PC-3 (cell line): ENCODE data around the gene MACROD2. TPM values are rescaled to one million over a fixed set of nuclear protein-coding genes. Genes with fewer than 3 reads are reported as not detected.
"Not testable (repeated sequence)": the region's sequence is repeated elsewhere in the genome, so short reads cannot be mapped to it uniquely, and the experiment has no call there.

Experiments
- ATAC-seq: fragments of 200-7000 bp; cut with Tn5 transposase; 2 replicates; pipeline ENCODE4 v1.9.1; 2020; ENCODE audit warnings: mild to moderate bottlenecking, moderate library complexity
- BruUV-seq: library from RNA; stranded (reverse); fragments of 400-500 nt; replicated peaks from 2 replicates; lab custom pipeline; 2021; lab: Mats Ljungman, UMichigan
- CTCF ChIA-PET: fragments of 300-600 bp; sonication (Branson Sonifier 250); formaldehyde crosslinking; loops from one replicate; lab custom pipeline; 2022; ENCODE audit warnings: antibody characterized with exemption; lab: Charles Lee
- POLR2A ChIA-PET: fragments of 300-600 bp; sonication (Branson Sonifier 250); formaldehyde crosslinking; loops from one replicate; lab custom pipeline; 2022; ENCODE audit warnings: antibody characterized with exemption; ENCODE audit not compliant: unreplicated experiment; lab: Charles Lee
- DNase-seq: peaks from one replicate; pipeline ENCODE4 v3.0.0-alpha.2; 2015
- H2AFZ ChIP-seq: fragments of 300-600 bp; sonication (generic); 2 replicates; pipeline ENCODE4 v1.6.0; 2016; ENCODE audit warnings: antibody characterized with exemption, low read length
- H3F3A ChIP-seq: fragments of 300-600 bp; sonication (generic); one replicate; pipeline ENCODE4 v1.6.0; 2017; ENCODE audit warnings: antibody characterized with exemption, low read length, control low read depth, mild to moderate bottlenecking; ENCODE audit not compliant: unreplicated experiment
- H3K27ac ChIP-seq: fragments of 300-600 bp; sonication (generic); 2 replicates; pipeline ENCODE4 v1.5.1; 2016; ENCODE audit warnings: mild to moderate bottlenecking, low read length
- H3K27me3 ChIP-seq: fragments of 300-600 bp; sonication (generic); 2 replicates; pipeline ENCODE4 v1.6.1; 2016; ENCODE audit warnings: low read length, mixed read lengths
- H3K36me3 ChIP-seq: fragments of 300-600 bp; sonication (generic); 2 replicates; pipeline ENCODE4 v1.6.1; 2016; ENCODE audit warnings: low read depth, mixed run types, low read length, mixed read lengths
- H3K4me1 ChIP-seq: fragments of 300-600 bp; sonication (generic); 2 replicates; pipeline ENCODE4 v1.5.1; 2016; ENCODE audit warnings: low read length; ENCODE audit not compliant: insufficient read depth
- H3K4me2 ChIP-seq: fragments of 300-600 bp; sonication (generic); 2 replicates; pipeline ENCODE4 v1.6.0; 2016; ENCODE audit warnings: low read length
- H3K4me3 ChIP-seq: fragments of 300-600 bp; sonication (generic); 2 replicates; pipeline ENCODE4 v1.5.1; 2016; ENCODE audit warnings: mild to moderate bottlenecking, low read length, mixed read lengths
- H3K79me2 ChIP-seq: fragments of 300-600 bp; sonication (generic); 2 replicates; pipeline ENCODE4 v1.6.1; 2017; ENCODE audit warnings: low read length, mixed read lengths
- H3K9ac ChIP-seq: fragments of 300-600 bp; sonication (generic); 2 replicates; pipeline ENCODE4 v1.6.0; 2016; ENCODE audit warnings: mild to moderate bottlenecking, low read length
- H3K9me2 ChIP-seq: fragments of 300-600 bp; sonication (generic); replicated peaks from 2 replicates; pipeline ENCODE4 v1.6.1; 2016; ENCODE audit warnings: mixed run types, low read length, mixed read lengths
- H3K9me3 ChIP-seq: fragments of 300-600 bp; sonication (generic); 2 replicates; pipeline ENCODE4 v1.6.1; 2016; ENCODE audit warnings: low read length, mixed read lengths
- H4K20me1 ChIP-seq: fragments of 300-600 bp; sonication (generic); 2 replicates; pipeline ENCODE4 v1.6.1; 2016; ENCODE audit warnings: low read length, mixed read lengths
- EZH2 ChIP-seq: fragments of 300-600 bp; sonication (generic); IDR thresholded peaks from one replicate; pipeline ENCODE4 v1.6.1; 2017; ENCODE audit warnings: antibody characterized with exemption, mild to moderate bottlenecking, low read length; ENCODE audit not compliant: unreplicated experiment
- EZH2phosphoT487 ChIP-seq: fragments of 300-600 bp; sonication (generic); IDR thresholded peaks from 2 replicates; pipeline ENCODE4 v1.6.1; 2018; ENCODE audit warnings: mild to moderate bottlenecking, antibody characterized with exemption, low read length, borderline replicate concordance
- intact Hi-C: fragments of 100-400 bp; cut with micrococcal nuclease; formaldehyde crosslinking; loops from 2 replicates; pipeline ENCODE4 v1.9.0; 2023
- total RNA-seq: library from RNA; depleted of rRNA; stranded (reverse); fragments of >200 nt; gene quantifications from 2 replicates; pipeline ENCODE4 v1.2.3, GENCODE V29; 2014
- TF ChIP-seq, protein P1 (sequence below): fragments of 300-600 bp; sonication (generic); conservative IDR thresholded peaks from 2 replicates; pipeline ENCODE4 v1.5.1; 2017; ENCODE audit warnings: antibody characterized with exemption, low read depth, mild to moderate bottlenecking, low read length

MACROD2 gene
- total RNA-seq, 1 experiment from 2014 or later: 3.1 TPM

DNA sequence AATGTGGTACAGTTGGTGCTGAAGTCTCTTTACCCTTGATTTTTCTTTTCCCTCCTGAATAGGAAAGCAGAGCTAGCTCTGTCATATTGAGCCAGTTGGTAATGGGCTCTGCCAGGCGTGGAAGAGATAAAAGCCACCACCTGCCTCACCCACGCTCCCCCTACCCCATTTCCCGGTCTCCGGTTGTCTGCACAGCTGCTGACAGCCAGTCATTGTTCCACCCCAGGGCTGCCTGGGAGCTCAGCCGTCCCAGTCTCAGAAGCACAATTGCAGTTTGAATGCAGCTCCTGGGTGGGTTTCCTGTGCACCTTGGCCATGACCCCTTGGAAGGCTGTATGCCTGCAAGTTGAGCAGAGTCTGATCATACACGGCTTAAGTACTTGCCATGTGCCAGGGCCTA is 1017.2 kb downstream of the MACROD2 start:
- H4K20me1 ChIP-seq: no peaks in the 10 kb centered on the region
- no peak for TF ChIP-seq EZH2phosphoT487
- TF ChIP-seq, protein P1, sequence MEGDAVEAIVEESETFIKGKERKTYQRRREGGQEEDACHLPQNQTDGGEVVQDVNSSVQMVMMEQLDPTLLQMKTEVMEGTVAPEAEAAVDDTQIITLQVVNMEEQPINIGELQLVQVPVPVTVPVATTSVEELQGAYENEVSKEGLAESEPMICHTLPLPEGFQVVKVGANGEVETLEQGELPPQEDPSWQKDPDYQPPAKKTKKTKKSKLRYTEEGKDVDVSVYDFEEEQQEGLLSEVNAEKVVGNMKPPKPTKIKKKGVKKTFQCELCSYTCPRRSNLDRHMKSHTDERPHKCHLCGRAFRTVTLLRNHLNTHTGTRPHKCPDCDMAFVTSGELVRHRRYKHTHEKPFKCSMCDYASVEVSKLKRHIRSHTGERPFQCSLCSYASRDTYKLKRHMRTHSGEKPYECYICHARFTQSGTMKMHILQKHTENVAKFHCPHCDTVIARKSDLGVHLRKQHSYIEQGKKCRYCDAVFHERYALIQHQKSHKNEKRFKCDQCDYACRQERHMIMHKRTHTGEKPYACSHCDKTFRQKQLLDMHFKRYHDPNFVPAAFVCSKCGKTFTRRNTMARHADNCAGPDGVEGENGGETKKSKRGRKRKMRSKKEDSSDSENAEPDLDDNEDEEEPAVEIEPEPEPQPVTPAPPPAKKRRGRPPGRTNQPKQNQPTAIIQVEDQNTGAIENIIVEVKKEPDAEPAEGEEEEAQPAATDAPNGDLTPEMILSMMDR: no peak
- no peak for TF ChIP-seq EZH2
- no peak for DNase-seq
- no peak for ATAC-seq
- H3K9me2 ChIP-seq: no peaks in the 10 kb centered on the region
- H3K36me3 ChIP-seq: no peaks in the 10 kb centered on the region
- ChIA-PET CTCF (interaction anchor here (0.8 kb wide), 1 partner anchor 676 kb away, joined by 3 read pairs; no protein-coding TSS in a partner anchor), POLR2A (interaction anchor here (0.5 kb wide), 1 partner anchor 25 kb away, joined by 8 read pairs; no protein-coding TSS in a partner anchor)
- H3K4me2 ChIP-seq: no peak overlapping the region
- BruUV-seq: no TSS peak
- no peaks in the 10 kb centered on the region for H3K27me3 ChIP-seq
- H3K9ac ChIP-seq: no peak overlapping the region
- H3K4me3 ChIP-seq: no peak overlapping the region
- H3K9me3 ChIP-seq: no peaks in the 10 kb centered on the region
- intact Hi-C loops: no loop called here
- no peak overlapping the region for H3K27ac ChIP-seq
- H3K79me2 ChIP-seq: no peaks in the 10 kb centered on the region
- H3K4me1 ChIP-seq: no peaks in the 10 kb centered on the region
- no peak overlapping the region for H2AFZ ChIP-seq
- H3F3A ChIP-seq: no peaks in the 10 kb centered on the region

DNA sequence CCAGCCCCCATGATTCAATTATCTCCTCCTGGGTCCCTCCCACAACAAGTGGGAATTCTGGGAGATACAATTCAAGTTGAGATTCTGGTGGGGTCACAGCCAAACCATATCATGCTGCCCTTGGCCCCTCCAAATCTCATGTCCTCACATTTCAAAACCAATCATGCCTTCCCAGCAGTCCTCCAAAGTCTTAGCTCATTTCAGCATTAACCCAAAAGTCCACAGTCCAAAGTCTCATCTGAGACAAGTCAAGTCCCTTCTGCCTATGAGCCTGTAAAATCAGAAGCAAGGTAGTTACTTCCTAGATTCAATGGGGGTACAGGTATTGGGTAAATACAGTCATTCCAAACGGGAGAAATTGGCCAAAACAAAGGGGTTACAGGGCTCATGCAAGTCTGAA is 1021.6 kb downstream of the MACROD2 start:
- DNase-seq, ATAC-seq, H3K27me3 ChIP-seq, H3K27ac ChIP-seq, BruUV-seq, H3K4me3 ChIP-seq, intact Hi-C loops, H3K9me3 ChIP-seq, H2AFZ ChIP-seq, H3K36me3 ChIP-seq, H3K79me2 ChIP-seq, H3F3A ChIP-seq, H3K9ac ChIP-seq, H4K20me1 ChIP-seq, H3K4me1 ChIP-seq, POLR2A ChIA-PET, H3K4me2 ChIP-seq, CTCF ChIA-PET, H3K9me2 ChIP-seq: not testable (repeated sequence)

DNA sequence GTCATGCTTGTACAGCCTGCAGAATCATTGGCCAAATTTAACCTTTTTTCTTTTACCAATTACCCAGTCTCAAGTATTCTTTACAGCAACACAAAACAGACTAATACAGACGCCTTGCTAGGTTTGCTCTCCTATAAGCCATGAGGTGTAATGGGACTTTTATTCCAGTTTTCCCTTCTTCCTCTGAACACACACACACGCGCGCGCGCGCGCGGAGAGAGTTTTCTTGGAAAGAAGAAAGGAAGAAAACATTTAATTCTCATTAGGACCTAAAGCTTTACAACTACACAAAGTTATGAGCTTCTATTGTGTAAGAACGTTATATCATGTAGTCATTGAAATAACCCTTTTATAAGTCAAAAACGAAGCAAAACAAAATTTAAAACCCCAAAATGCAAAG is 1023.6 kb downstream of the MACROD2 start:
- Histone ChIP-seq H3K4me1 (no peaks in the 10 kb centered on the region), H4K20me1 (no peaks in the 10 kb centered on the region), H3K9me2 (no peaks in the 10 kb centered on the region), H3K27ac (no peak overlapping the region), H3K9me3 (no peaks in the 10 kb centered on the region), H3K36me3 (no peaks in the 10 kb centered on the region), H3K79me2 (no peaks in the 10 kb centered on the region), H3K9ac (no peak overlapping the region), H3K4me3 (no peak overlapping the region), H3F3A (no peaks in the 10 kb centered on the region), H3K4me2 (no peak overlapping the region), H3K27me3 (no peaks in the 10 kb centered on the region), H2AFZ (no peak overlapping the region)
- no TSS peak for BruUV-seq
- intact Hi-C loops: no loop called here
- ATAC-seq: no peak
- DNase-seq: no peak
- CTCF ChIA-PET: no interaction called here
- TF ChIP-seq EZH2phosphoT487 (no peak), EZH2 (no peak)
- TF ChIP-seq, protein P1: no peak
- POLR2A ChIA-PET: no interaction called here
